ENCODE data around the gene PDE4B.

Gene PDE4B

DNA sequence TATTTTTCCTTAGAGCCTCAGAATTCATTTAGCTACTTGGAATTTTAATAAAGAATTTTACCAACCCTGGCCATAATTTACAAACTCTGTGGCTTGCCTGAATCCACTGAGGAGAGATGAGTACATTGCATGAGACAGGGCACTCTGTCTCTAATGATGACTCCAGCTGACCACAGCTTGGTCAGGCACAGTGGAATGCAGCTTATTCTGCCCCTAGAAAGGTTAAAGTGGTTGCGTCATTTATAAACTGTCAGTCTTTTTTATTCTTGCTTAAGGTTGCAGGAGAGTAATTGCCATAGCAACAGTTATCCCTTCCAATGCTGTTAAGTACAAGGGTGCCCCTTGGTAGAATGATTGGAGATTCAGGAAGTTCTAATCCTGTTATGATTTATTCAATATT lies 28.3 kb downstream of the PDE4B start:
- Histone ChIP-seq H4K20me1 (ENCODE audit: insufficient read depth, low read length) (no peaks in the 10 kb centered on the region), H3K27me3 (ENCODE audit: insufficient read depth, low read length) (no peaks in the 10 kb centered on the region), H3K9me3 (ENCODE audit: low read length) (no peaks in the 10 kb centered on the region), H3K4me1 (ENCODE audit: insufficient read depth, low read length, severe bottlenecking) (no peaks in the 10 kb centered on the region), H3K36me3 (ENCODE audit: insufficient read depth, low read length) (no peaks in the 10 kb centered on the region), H3K79me2 (ENCODE audit: insufficient read depth, low read length) (no peaks in the 10 kb centered on the region), H3K4me2 (ENCODE audit: low read length) (no peak overlapping the region), H3K9me2 (ENCODE audit: low read depth, low read length) (no peaks in the 10 kb centered on the region), H2AFZ (ENCODE audit: low read length) (no peak overlapping the region), H3K4me3 (ENCODE audit: low read depth, low read length, poor library complexity, severe bottlenecking) (no peak overlapping the region), H3K9ac (ENCODE audit: low read length) (no peak overlapping the region), H3F3A (ENCODE audit: insufficient read depth, low read length) (no peaks in the 10 kb centered on the region), H3K27ac (ENCODE audit: low read depth, low read length, poor library complexity, severe bottlenecking) (no peak overlapping the region)
- TF ChIP-seq EZH2 (IDR thresholded peaks at IDR 0.05; ENCODE audit: borderline replicate concordance, low read length) (no peak), CTCF (IDR thresholded peaks at IDR 0.05; ENCODE audit: low read length) (no peak)

DNA sequence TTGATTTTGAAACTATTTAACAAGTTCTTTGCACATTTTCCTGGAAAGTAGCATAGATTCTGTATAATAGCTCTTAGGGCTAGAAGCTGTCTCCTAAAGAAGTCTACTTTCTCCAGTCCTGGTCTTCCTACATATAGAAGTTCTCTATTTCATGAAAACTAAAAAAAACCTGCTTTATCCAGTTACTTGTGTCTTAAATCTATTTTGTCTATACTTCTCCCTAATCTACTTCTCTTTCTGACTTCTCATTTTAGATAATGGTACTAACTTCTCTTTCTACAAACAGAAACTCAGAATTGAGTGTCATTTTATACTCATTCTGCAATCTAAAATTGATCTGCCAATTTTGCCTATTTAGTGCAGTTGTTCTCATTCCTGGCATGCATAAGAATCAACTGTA lies 28.7 kb downstream of the PDE4B start:
- H3K9me3 ChIP-seq (ENCODE audit: low read length): no peaks in the 10 kb centered on the region
- no peak for TF ChIP-seq CTCF (IDR thresholded peaks at IDR 0.05; ENCODE audit: low read length)
- TF ChIP-seq EZH2 (IDR thresholded peaks at IDR 0.05; ENCODE audit: borderline replicate concordance, low read length): no peak
- H3F3A ChIP-seq (ENCODE audit: insufficient read depth, low read length): no peaks in the 10 kb centered on the region
- no peaks in the 10 kb centered on the region for H3K79me2 ChIP-seq (ENCODE audit: insufficient read depth, low read length)
- no peak overlapping the region for H3K9ac ChIP-seq (ENCODE audit: low read length)
- H3K4me2 ChIP-seq (ENCODE audit: low read length): no peak overlapping the region
- no peaks in the 10 kb centered on the region for H3K36me3 ChIP-seq (ENCODE audit: insufficient read depth, low read length)
- no peaks in the 10 kb centered on the region for H3K4me1 ChIP-seq (ENCODE audit: insufficient read depth, low read length, severe bottlenecking)
- no peaks in the 10 kb centered on the region for H4K20me1 ChIP-seq (ENCODE audit: insufficient read depth, low read length)
- no peak overlapping the region for H3K4me3 ChIP-seq (ENCODE audit: low read depth, low read length, poor library complexity, severe bottlenecking)
- no peaks in the 10 kb centered on the region for H3K27me3 ChIP-seq (ENCODE audit: insufficient read depth, low read length)
- H3K27ac ChIP-seq (ENCODE audit: low read depth, low read length, poor library complexity, severe bottlenecking): no peak overlapping the region
- no peaks in the 10 kb centered on the region for H3K9me2 ChIP-seq (ENCODE audit: low read depth, low read length)
- no peak overlapping the region for H2AFZ ChIP-seq (ENCODE audit: low read length)

DNA sequence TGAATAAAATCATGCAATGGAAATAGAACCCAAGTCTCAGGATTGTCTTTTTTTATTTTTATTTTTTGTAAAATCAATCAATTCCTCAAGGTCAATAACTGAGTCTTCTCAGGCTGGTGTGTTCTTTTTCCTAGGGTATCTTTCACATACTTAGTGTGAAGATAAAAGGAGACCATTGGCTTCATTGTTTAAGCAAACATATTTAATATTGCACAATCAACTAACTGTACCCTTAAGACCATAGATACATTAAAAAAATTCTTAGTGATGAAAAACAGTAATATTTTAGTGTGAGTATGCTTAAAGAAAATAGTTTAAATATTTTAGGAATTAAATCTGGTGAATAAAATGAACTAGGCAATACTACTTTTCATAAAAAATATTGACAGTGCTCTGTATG lies 31.4 kb downstream of the PDE4B start:
- Histone ChIP-seq H3K9me3 (ENCODE audit: low read length) (no peaks in the 10 kb centered on the region), H3K4me2 (ENCODE audit: low read length) (no peak overlapping the region)
- TF ChIP-seq CTCF (IDR thresholded peaks at IDR 0.05; ENCODE audit: low read length) (no peak), EZH2 (IDR thresholded peaks at IDR 0.05; ENCODE audit: borderline replicate concordance, low read length) (no peak)

More for the DNA sequence above, 31.4 kb downstream of the PDE4B start:
- H4K20me1 ChIP-seq (ENCODE audit: insufficient read depth, low read length): no peaks in the 10 kb centered on the region
- no peak overlapping the region for H2AFZ ChIP-seq (ENCODE audit: low read length)
- H3K79me2 ChIP-seq (ENCODE audit: insufficient read depth, low read length): no peaks in the 10 kb centered on the region
- H3K27ac ChIP-seq (ENCODE audit: low read depth, low read length, poor library complexity, severe bottlenecking): no peak overlapping the region
- H3F3A ChIP-seq (ENCODE audit: insufficient read depth, low read length): no peaks in the 10 kb centered on the region
- H3K4me3 ChIP-seq (ENCODE audit: low read depth, low read length, poor library complexity, severe bottlenecking): no peak overlapping the region
- no peaks in the 10 kb centered on the region for H3K4me1 ChIP-seq (ENCODE audit: insufficient read depth, low read length, severe bottlenecking)
- no peaks in the 10 kb centered on the region for H3K9me2 ChIP-seq (ENCODE audit: low read depth, low read length)
- no peaks in the 10 kb centered on the region for H3K27me3 ChIP-seq (ENCODE audit: insufficient read depth, low read length)
- no peaks in the 10 kb centered on the region for H3K36me3 ChIP-seq (ENCODE audit: insufficient read depth, low read length)
- no peak overlapping the region for H3K9ac ChIP-seq (ENCODE audit: low read length)
